Retinal pigment epithelial cell (primary cell): ENCODE data around the gene MLLT10.

Experiments
- DNase-seq: peaks from one replicate; pipeline ENCODE4 v3.0.0-alpha.2; 2010; ENCODE audit warnings: low read depth
- H3K4me3 ChIP-seq: 2 replicates; pipeline ENCODE4 v1.5.1; 2011; ENCODE audit warnings: mild to moderate bottlenecking, low read length, control low read depth, moderate library complexity
- CTCF ChIP-seq: conservative IDR thresholded peaks from 2 replicates; pipeline ENCODE4 v1.5.1; 2011; ENCODE audit warnings: low read depth, low read length, control low read depth, inconsistent platforms

MLLT10 gene

GRCh38 chr10:21756707-21757106, 222.7 kb downstream of the MLLT10 start:
- no peak for TF ChIP-seq CTCF
- no peak overlapping the region for H3K4me3 ChIP-seq
- DNase-seq: no peak

GRCh38 chr10:21757185-21757901, 223.3 kb downstream of the MLLT10 start:
- DNase-seq: no peak
- no peak for TF ChIP-seq CTCF
- H3K4me3 ChIP-seq: no peak overlapping the region

- DNase-seq: no peak
- H3K4me3 ChIP-seq: no peak overlapping the region
- no peak for TF ChIP-seq CTCF
These were observed 224.2 kb downstream of the MLLT10 start for GRCh38 chr10:21758239-21758638.

GRCh38 chr10:21758696-21759095, 224.7 kb downstream of the MLLT10 start:
- H3K4me3 ChIP-seq: no peak overlapping the region
- no peak for DNase-seq
- TF ChIP-seq CTCF: no peak

GRCh38 chr10:21759232-21759631, 225.2 kb downstream of the MLLT10 start:
- no peak overlapping the region for H3K4me3 ChIP-seq
- no peak for TF ChIP-seq CTCF
- no peak for DNase-seq

GRCh38 chr10:21760332-21760731, 226.3 kb downstream of the MLLT10 start:
- TF ChIP-seq CTCF: no peak
- DNase-seq: no peak
- H3K4me3 ChIP-seq: no peak overlapping the region

- DNase-seq: no peak
- TF ChIP-seq CTCF: no peak
- H3K4me3 ChIP-seq: no peak overlapping the region
These were observed 230.6 kb downstream of the MLLT10 start for GRCh38 chr10:21764466-21765189.
